ENCODE measurements around the gene PROZ. TPM values are rescaled to one million over a fixed set of nuclear protein-coding genes. Genes with fewer than 3 reads are reported as not detected.
A peak's percentile ranks its signal among the peaks of the same experiment; 100 is the strongest.

The PROZ gene
- total and polyA plus RNA-seq, 9 of the 15 experiments (the other 6 are each of a cell fraction or from before 2014, with no cell fraction given): not detected

DNA sequence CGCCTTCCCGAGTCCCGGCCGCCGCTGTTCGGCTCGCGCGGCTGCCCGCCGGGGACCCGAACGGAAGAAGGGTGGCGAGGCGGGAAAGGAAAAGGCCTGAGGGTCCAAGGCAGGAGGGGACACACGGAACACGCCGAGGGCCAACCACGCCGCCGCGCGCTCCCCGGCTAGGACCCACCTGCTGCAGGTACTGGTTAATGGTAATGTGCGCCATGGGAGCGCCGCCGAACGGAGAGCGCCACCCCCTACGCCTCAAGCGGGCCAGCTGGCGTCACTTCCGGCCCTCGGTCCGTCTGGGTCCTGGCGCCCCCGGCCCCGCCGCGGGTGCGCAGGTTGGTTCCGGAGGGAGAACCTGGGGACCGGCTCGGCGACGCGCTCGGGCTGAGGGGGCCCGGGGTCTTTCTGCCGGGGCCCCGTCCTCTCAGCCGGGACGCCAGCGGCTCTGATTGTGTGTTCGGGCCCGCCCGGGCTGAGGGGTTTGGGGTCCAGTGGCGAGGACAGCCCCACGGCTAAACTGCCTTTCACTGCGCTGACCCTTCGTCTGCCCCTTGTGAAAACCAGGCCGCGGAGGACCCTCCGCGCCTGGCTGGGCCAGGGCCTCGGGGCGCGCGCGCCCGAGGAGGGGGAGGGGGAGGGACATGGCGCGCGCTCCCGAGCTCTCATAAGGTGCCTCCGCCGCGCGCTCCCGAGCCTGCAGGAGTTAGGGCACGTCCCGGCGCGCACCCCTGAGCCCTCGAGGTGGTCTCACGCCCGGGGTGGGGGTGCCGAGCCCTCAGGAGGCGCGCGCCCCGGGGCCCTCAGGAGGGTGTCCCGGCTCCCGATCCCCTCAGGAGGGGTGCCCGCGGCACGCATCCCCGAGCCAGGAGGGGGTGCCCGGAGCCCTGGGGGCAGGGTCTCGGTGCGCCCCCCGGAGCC lies 50.2 kb downstream of the PROZ start, which contains the start of gene PCID2 (continued):
- TF ChIP-seq ZNF133 (CRISPR knock-in tag; IDR thresholded peaks at IDR 0.05): no peak
- TF ChIP-seq MEIS2 (IDR thresholded peaks at IDR 0.05; ENCODE audit: partially characterized antibody): no peak
- peak; percentile 97 for TF ChIP-seq CREM (IDR thresholded peaks at IDR 0.05; ENCODE audit: low read depth)
- TF ChIP-seq ZNF77 (CRISPR knock-in tag; IDR thresholded peaks at IDR 0.05): no peak
- TF ChIP-seq, protein P1, sequence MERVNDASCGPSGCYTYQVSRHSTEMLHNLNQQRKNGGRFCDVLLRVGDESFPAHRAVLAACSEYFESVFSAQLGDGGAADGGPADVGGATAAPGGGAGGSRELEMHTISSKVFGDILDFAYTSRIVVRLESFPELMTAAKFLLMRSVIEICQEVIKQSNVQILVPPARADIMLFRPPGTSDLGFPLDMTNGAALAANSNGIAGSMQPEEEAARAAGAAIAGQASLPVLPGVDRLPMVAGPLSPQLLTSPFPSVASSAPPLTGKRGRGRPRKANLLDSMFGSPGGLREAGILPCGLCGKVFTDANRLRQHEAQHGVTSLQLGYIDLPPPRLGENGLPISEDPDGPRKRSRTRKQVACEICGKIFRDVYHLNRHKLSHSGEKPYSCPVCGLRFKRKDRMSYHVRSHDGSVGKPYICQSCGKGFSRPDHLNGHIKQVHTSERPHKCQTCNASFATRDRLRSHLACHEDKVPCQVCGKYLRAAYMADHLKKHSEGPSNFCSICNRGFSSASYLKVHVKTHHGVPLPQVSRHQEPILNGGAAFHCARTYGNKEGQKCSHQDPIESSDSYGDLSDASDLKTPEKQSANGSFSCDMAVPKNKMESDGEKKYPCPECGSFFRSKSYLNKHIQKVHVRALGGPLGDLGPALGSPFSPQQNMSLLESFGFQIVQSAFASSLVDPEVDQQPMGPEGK (CRISPR knock-in tag; IDR thresholded peaks at IDR 0.05; ENCODE audit: borderline replicate concordance): no peak
- TF ChIP-seq E2F3 (CRISPR knock-in tag; IDR thresholded peaks at IDR 0.05): no peak; the same call in 1 of the 2 replicates
- TF ChIP-seq BHLHE40 (IDR thresholded peaks at IDR 0.05; ENCODE audit: low read length): peak; percentile 51; the same call in 1 of the 2 replicates
- no peak for TF ChIP-seq HMG20A (CRISPR knock-in tag; conservative IDR thresholded peaks at IDR 0.05)
- TF ChIP-seq ZNF583 (CRISPR knock-in tag; IDR thresholded peaks at IDR 0.05): no peak
- no peak for TF ChIP-seq ZNF174 (CRISPR knock-in tag; IDR thresholded peaks at IDR 0.05)
- TF ChIP-seq SAFB2 (IDR thresholded peaks at IDR 0.05; ENCODE audit: borderline replicate concordance, low read depth, low read length, severe bottlenecking): no peak
- no peak; the same call in 1 of the 2 replicates for TF ChIP-seq RBM34 (IDR thresholded peaks at IDR 0.05; ENCODE audit: borderline replicate concordance, insufficient read depth, low read length)
- TF ChIP-seq, protein P2, sequence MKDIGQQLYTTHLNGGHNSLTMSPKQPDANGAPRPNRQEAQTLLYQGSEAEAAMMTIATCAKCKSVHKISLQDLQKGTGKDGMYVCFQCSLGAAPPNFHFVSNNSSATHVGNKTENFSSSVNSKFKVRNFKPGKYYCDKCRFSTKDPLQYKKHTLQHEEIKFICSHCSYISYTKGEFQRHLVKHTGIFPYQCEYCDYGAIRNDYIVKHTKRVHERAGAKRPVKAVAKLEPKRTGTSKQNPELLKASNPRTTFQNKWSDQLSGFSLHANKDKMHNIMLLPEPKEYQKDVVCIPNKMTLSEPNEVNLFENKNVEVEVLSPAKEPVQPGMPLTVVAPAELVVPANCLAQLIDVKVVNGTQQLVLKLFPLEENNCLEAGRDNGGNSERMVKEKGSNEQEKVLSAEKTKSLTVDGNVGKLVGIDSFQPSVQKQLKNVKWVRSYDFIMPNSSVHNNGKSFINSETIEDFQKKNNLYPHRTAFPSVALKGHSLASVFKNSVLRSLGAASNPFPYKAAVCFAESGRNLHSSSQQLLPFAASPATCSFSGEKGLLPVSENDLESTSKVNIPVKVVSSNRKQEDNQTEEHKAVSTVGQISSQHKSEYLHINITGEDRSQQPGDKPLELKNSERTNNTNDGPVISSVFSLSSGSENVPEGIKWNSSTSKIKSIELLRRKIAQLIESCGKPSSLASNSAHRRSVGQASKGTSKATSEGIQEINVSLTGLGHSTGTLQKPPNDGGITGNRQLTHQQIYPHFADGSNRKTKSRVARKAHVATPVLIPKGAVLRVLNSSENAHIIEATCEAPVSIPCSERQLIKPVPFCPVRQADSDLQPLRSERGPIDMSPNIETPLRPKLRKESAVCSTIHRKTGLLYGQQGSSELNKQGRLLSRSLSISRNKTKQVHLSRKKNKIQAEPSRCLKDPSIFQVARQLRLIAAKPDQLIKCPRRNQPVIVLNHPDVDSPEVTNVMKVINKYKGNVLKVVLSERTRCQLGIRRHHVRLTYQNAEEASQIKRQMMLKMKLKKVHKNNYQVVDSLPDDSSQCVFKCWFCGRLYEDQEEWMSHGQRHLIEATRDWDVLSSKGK (CRISPR knock-in tag; IDR thresholded peaks at IDR 0.05): no peak
- TF ChIP-seq, protein P3, sequence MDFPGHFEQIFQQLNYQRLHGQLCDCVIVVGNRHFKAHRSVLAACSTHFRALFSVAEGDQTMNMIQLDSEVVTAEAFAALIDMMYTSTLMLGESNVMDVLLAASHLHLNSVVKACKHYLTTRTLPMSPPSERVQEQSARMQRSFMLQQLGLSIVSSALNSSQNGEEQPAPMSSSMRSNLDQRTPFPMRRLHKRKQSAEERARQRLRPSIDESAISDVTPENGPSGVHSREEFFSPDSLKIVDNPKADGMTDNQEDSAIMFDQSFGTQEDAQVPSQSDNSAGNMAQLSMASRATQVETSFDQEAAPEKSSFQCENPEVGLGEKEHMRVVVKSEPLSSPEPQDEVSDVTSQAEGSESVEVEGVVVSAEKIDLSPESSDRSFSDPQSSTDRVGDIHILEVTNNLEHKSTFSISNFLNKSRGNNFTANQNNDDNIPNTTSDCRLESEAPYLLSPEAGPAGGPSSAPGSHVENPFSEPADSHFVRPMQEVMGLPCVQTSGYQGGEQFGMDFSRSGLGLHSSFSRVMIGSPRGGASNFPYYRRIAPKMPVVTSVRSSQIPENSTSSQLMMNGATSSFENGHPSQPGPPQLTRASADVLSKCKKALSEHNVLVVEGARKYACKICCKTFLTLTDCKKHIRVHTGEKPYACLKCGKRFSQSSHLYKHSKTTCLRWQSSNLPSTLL (IDR thresholded peaks at IDR 0.05): no peak
- TF ChIP-seq SP2 (IDR thresholded peaks at IDR 0.05; ENCODE audit: extremely low read depth, low read depth, low read length, poor library complexity, severe bottlenecking): no peak
- peak; percentile 87 for TF ChIP-seq ZNF644 (tag; IDR thresholded peaks at IDR 0.05; ENCODE audit: low read depth)
- TF ChIP-seq TOE1 (IDR thresholded peaks at IDR 0.05; ENCODE audit: borderline replicate concordance): peak; percentile 66
- TF ChIP-seq TOE1 (CRISPR knock-in tag; IDR thresholded peaks at IDR 0.05; ENCODE audit: borderline replicate concordance, low read depth): no peak
- no peak for TF ChIP-seq ZNF217 (CRISPR knock-in tag; IDR thresholded peaks at IDR 0.05)
- TF ChIP-seq HDGF (IDR thresholded peaks at IDR 0.05): no peak
- no peak for TF ChIP-seq BRD9 (IDR thresholded peaks at IDR 0.05; ENCODE audit: low read depth, partially characterized antibody)

Data from K562 (cell line).